Activated T-helper 17 cell treated with anti-CD3 and anti-CD28 coated beads, Interleukin-2, amount 50 U/mL, for 72 hours (primary cell): ENCODE measurements around the gene TTBK1. TPM values are rescaled to one million over a fixed set of nuclear protein-coding genes. Genes with fewer than 3 reads are reported as not detected.

Source experiments
- ATAC-seq: fragments of 150-1000 bp; cut with Tn5 transposase; replicated peaks from 2 replicates; pipeline ENCODE4 v1.10.0; 2021; ENCODE audit warnings: mild to moderate bottlenecking, moderate library complexity
- H3K27ac Mint-ChIP-seq: one replicate; pipeline ENCODE4 v1.8.0; 2022; ENCODE audit warnings: mixed read lengths
- H3K27me3 Mint-ChIP-seq: one replicate; pipeline ENCODE4 v1.8.0; 2022; ENCODE audit warnings: mixed read lengths
- H3K36me3 Mint-ChIP-seq: one replicate; pipeline ENCODE4 v1.8.0; 2022; ENCODE audit warnings: low read depth, mild to moderate bottlenecking, mixed read lengths
- H3K4me1 Mint-ChIP-seq: one replicate; pipeline ENCODE4 v1.8.0; 2022; ENCODE audit warnings: mixed read lengths
- H3K4me3 Mint-ChIP-seq: one replicate; pipeline ENCODE4 v1.8.0; 2022; ENCODE audit warnings: mild to moderate bottlenecking, mixed read lengths
- H3K9me3 Mint-ChIP-seq: one replicate; pipeline ENCODE4 v1.8.0; 2022; ENCODE audit warnings: mixed read lengths
- total RNA-seq, 2 donors: library from RNA; stranded (reverse); gene quantifications; one replicate each; pipeline ENCODE4 v1.2.3, GENCODE V29; 2022

Gene TTBK1
- total RNA-seq, 2 donors from 2014 or later, result 2.2 to 3.6 TPM

GRCh38 chr6:43318011-43318410 is 74.7 kb downstream of the TTBK1 start:
- H3K27ac Mint-ChIP-seq, result no peak overlapping the region
- H3K4me1 Mint-ChIP-seq, result no peaks in the 10 kb centered on the region
- H3K4me3 Mint-ChIP-seq, result no peak overlapping the region
- no peaks in the 10 kb centered on the region for H3K36me3 Mint-ChIP-seq
- H3K9me3 Mint-ChIP-seq, result no peaks in the 10 kb centered on the region
- no peaks in the 10 kb centered on the region for H3K27me3 Mint-ChIP-seq
- ATAC-seq, result no peak

- no peaks in the 10 kb centered on the region for H3K4me1 Mint-ChIP-seq
- no peak overlapping the region for H3K4me3 Mint-ChIP-seq
- H3K27ac Mint-ChIP-seq, result no peak overlapping the region
- H3K9me3 Mint-ChIP-seq, result no peaks in the 10 kb centered on the region
- H3K36me3 Mint-ChIP-seq, result no peaks in the 10 kb centered on the region
- no peaks in the 10 kb centered on the region for H3K27me3 Mint-ChIP-seq
- no peak for ATAC-seq
Measured at GRCh38 chr6:43325876-43326275, 82.6 kb downstream of the TTBK1 start.

DNA sequence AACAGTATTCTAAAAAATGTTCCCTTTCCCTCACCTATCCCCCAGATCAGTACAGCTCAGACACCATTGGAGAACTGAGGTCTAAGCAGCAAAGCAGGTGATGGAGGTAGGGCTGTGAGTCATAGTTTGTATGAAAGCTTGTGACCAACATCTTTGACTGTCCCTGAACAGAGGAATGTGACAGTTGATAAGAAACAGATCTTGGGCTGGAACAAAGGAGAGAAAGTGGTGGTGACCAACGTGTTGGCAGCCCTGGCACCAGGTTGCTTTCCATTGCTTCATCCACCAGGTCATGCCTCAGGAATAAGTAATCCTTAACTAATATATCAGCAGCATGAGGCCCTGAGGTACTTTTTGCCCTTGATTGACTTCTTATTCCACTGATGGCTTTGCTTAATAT is 85.2 kb downstream of the TTBK1 start:
- peak; percentile 52 for ATAC-seq
- Mint-ChIP-seq H3K4me3 (no peak overlapping the region), H3K36me3 (no peaks in the 10 kb centered on the region), H3K27ac (no peak overlapping the region), H3K9me3 (no peaks in the 10 kb centered on the region), H3K27me3 (no peaks in the 10 kb centered on the region), H3K4me1 (peaks cover 14% of the 10 kb centered on the region)

DNA sequence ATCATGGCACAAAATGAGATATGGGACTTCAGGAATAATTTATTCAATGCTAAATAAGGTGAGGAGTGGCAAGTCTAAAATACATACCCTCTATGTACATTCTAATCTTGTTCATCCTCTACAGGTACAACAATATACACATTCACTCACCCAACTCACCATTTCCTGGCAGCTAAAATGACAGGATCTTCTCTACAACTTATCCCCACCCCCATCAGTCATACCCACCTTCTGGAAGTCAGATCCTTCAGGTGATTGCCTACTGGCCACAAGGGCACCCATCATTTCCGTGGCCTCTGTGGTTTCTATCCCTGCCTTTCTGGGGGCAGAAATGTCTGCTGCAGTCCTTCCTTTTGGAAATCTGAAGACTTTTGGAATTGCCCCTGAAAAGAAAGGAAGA is 88.2 kb downstream of the TTBK1 start:
- no peak overlapping the region for H3K4me3 Mint-ChIP-seq
- H3K27ac Mint-ChIP-seq, result peak overlapping the region; percentile 1
- no peaks in the 10 kb centered on the region for H3K9me3 Mint-ChIP-seq
- no peaks in the 10 kb centered on the region for H3K27me3 Mint-ChIP-seq
- ATAC-seq, result peak; percentile 71
- peaks cover 14% of the 10 kb centered on the region for H3K4me1 Mint-ChIP-seq
- no peaks in the 10 kb centered on the region for H3K36me3 Mint-ChIP-seq

- no peak for ATAC-seq
- Mint-ChIP-seq H3K4me3 (no peak overlapping the region), H3K4me1 (peaks cover 14% of the 10 kb centered on the region), H3K36me3 (no peaks in the 10 kb centered on the region), H3K27ac (peak overlapping the region; percentile 1), H3K9me3 (no peaks in the 10 kb centered on the region), H3K27me3 (no peaks in the 10 kb centered on the region)
Measured at GRCh38 chr6:43331891-43332290, 88.6 kb downstream of the TTBK1 start.

DNA sequence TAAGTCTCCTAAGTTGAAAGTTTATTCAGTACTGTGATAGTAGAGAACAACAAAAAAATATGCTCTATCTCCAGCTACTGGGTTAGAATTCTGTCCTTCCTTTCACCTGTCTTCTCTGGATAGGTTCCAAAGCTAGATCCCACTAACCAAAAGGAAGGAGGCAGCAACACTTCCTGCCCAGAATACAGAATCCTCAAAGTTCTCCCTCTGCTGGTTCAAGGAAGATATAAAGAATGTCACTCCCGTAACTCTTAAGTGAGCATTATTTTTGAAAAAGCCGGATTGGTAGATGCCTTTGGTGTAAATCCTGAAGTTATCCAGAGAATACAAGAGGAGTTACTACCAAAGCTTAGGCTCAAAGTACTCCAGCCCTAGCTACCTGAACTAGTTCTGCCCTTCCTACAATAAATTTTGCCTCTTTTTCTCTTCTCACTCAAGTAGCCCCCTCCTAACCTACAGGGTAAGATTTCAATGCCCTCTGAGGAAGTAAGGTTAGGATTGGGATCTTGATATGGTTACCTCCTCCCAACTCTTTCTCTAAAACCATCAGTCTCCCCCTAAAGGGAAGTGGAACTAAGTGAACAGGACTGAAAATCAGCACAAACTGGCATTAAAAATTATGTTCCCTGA is 91.3 kb downstream of the TTBK1 start:
- Mint-ChIP-seq H3K27ac (peak overlapping the region; percentile 52), H3K9me3 (no peaks in the 10 kb centered on the region), H3K27me3 (no peaks in the 10 kb centered on the region), H3K4me3 (no peak overlapping the region), H3K4me1 (peaks cover 22% of the 10 kb centered on the region), H3K36me3 (peaks cover 19% of the 10 kb centered on the region)
- ATAC-seq, result no peak

DNA sequence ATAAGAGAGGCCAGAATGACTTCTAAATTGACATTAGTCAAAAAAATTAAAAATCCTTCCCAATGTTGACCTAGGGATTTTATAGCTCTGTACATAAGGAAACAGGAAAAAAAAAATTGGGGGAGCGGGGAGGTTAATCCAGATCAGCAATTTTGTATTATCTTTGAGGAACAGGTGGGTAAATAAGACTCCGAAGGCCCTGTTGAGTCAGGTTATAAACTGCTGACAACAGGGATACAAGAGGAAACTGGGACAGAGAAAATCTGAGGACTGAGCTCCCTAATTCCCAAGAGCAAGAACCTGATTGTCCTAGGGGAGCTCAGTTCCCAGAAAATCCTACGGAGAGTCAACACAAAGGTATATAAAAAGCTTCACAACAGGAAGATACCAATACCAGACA is 92.2 kb downstream of the TTBK1 start:
- H3K27me3 Mint-ChIP-seq, result no peaks in the 10 kb centered on the region
- no peaks in the 10 kb centered on the region for H3K9me3 Mint-ChIP-seq
- no peak for ATAC-seq
- peak overlapping the region; percentile 52 for H3K27ac Mint-ChIP-seq
- no peak overlapping the region for H3K4me3 Mint-ChIP-seq
- peaks cover 28% of the 10 kb centered on the region for H3K36me3 Mint-ChIP-seq
- peaks cover 22% of the 10 kb centered on the region for H3K4me1 Mint-ChIP-seq

DNA sequence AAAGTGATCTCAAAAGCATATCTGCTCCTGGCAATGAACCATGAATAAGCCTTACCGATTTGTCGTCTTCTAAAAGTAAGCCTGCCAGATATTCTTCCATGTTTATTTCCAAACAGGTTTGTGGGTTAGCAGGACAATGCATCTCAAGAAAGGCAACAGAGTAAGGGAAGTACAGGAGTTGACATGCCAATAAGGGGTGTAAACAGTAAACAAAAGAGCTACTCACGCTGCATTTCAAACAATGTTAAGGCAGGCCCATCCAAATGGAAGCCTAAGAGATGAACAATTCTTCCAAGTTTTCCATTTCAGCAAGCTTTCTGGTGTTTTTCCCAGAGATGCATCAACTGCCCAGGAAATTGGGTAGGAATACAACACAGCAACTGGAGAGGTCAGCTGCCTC is 93.1 kb downstream of the TTBK1 start:
- Mint-ChIP-seq H3K27ac (no peak overlapping the region), H3K27me3 (no peaks in the 10 kb centered on the region), H3K36me3 (peaks cover 37% of the 10 kb centered on the region), H3K4me3 (no peak overlapping the region), H3K9me3 (no peaks in the 10 kb centered on the region), H3K4me1 (peaks cover 18% of the 10 kb centered on the region)
- no peak for ATAC-seq

Other genes starting within 250 kb of the TTBK1 start
- 10 to 100 TPM; 75.7 to 93.8 TPM for gene MEA1, start 229.5 kb upstream of the TTBK1 start, total RNA-seq
- 10 to 100 TPM; 64.0 to 65.6 TPM for gene KLHDC3, start 229.2 kb upstream of the TTBK1 start, total RNA-seq
- gene RRP36, start 221.9 kb upstream of the TTBK1 start, total RNA-seq, result 10 to 100 TPM; 31.4 to 78.1 TPM
- 10 to 100 TPM; 11.4 to 22.3 TPM for gene CUL7, start 189.6 kb upstream of the TTBK1 start, total RNA-seq
- 10 to 100 TPM; 65.2 to 67.3 TPM for gene MRPL2, start 184.0 kb upstream of the TTBK1 start, total RNA-seq
- gene KLC4, start 183.8 kb upstream of the TTBK1 start, total RNA-seq, result 10 to 100 TPM; 19.7 to 31.4 TPM
- gene PTK7, start 167.2 kb upstream of the TTBK1 start, total RNA-seq, result 1 to 10 TPM in 1 of 2 donors, under 1 TPM in 1; 0.56 to 1.0 TPM
- gene SRF, start 72.2 kb upstream of the TTBK1 start, total RNA-seq, result 10 to 100 TPM; 36.2 to 63.4 TPM
- 10 to 100 TPM; 40.7 to 44.9 TPM for gene CUL9, start 61.3 kb upstream of the TTBK1 start, total RNA-seq
- 10 to 100 TPM; 42.6 to 57.8 TPM for gene DNPH1, start 14.0 kb upstream of the TTBK1 start, total RNA-seq
- gene SLC22A7, start 54.8 kb downstream of the TTBK1 start, total RNA-seq, result not detected
- gene CRIP3, start 65.3 kb downstream of the TTBK1 start, total RNA-seq, result 1 to 10 TPM; 4.2 to 4.6 TPM
- 10 to 100 TPM; 11.2 to 21.0 TPM for gene ZNF318, start 126.2 kb downstream of the TTBK1 start, total RNA-seq
- gene ABCC10, start 184.1 kb downstream of the TTBK1 start, total RNA-seq, result 10 to 100 TPM; 41.2 to 47.9 TPM
- gene DLK2, start 212.1 kb downstream of the TTBK1 start, total RNA-seq, result 1 to 10 TPM; 1.3 to 2.8 TPM
- gene TJAP1, start 234.1 kb downstream of the TTBK1 start, total RNA-seq, result 10 to 100 TPM; 37.8 to 38.4 TPM